HG02623 (cell line): ENCODE data around the gene LIPC.
"Not testable (repeated sequence)": the region's sequence is repeated elsewhere in the genome, so short reads cannot be mapped to it uniquely, and the experiment has no call there.

Source experiments
- ATAC-seq: cut with Tn5 transposase; IDR thresholded peaks from one replicate; pipeline ENCODE4 v1.9.1; 2021; ENCODE audit warnings: moderate library complexity; ENCODE audit not compliant: unreplicated experiment

The LIPC gene

DNA sequence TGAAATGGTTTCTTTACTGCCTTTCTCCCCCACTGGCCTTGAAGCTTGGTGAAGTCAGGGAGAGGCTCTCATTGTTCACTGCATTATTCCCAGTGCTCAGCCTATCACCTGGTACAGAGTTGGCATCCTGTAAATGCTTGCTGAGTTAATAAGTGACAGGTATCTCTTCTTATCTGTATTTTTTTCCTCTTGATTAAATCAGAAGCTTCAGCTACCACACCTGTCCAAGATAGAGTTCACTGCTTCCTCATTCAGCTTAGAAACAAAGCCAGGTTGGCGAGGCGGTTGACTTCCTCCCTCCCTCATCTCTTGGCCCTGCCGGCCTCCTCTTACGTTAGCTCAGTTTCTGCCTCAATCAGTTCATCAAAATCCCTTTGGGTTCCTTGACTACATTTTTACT lies 142.8 kb downstream of the LIPC start:
- no peak for ATAC-seq

DNA sequence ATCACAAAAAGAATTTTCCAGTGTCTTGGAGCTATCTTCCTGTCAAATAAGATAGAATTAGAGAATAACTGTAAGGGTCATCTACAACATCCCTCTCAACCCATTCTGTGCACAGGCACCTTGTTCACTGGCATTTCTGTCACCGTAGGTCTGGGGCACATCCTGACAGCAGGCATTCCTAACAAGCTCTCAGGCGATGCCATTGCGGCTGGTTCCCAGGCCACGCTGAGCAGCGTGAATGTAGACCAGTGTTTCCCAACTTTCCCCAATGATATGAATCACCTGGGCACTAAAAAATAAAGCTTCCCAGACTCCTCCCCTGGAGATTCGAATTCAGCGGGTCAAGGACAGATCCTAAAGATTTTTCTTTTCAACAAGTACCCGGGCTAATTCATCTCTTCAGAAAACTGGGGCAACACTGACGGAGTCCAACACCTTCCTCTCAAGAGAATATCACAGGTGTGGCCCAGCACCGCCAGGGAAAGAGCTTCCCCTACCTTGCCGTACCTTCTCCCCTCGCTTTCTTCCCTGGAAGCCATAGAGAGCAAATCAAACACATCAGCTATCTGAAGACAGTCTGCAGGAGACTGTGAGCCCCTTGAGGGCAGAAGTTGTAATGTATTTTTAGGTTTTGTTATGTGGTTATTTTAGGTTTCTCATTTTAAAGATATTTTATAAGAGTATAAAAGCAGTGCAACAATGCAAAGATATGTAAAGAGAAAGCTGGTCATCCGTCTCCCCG lies 143.4 kb downstream of the LIPC start:
- ATAC-seq, result no peak

DNA sequence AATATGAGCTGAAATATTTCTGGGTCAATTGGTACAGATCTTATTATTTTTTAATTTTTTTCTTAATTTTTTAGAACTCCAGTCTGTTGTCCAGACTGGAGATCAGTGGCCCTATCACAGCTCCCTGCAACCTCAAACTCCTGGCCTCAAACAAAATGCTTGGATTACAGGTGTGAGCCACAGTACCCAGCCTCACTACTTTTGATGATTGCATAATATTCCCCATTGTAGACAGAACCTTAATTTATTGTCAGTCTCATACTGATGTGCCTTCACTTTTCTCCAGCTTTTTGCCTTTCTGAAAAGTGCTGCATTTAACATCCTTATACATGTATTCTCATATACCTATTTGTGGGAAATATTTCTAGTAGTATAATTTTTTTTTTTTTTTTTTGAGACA lies 144.9 kb downstream of the LIPC start:
- no peak for ATAC-seq

DNA sequence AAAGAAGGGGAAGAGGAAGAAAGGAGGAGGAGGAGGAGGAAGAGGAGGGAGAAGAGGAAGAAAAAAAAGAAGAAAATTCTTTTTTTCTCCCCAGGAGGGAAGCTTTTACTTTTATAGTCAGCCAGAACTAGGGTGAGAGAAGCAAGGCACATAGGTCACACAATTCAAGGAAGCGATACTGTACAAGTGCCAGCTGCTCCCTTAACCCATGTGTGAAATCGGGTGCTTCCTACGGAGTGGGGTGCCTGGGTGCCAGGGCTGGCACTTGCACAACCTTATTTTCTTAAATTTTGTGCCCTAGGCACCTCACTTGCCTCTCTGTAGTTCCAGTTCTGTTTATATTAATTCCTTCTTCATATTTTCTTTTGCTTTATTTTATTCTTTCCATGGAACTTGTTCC lies 150.4 kb downstream of the LIPC start:
- no peak for ATAC-seq

DNA sequence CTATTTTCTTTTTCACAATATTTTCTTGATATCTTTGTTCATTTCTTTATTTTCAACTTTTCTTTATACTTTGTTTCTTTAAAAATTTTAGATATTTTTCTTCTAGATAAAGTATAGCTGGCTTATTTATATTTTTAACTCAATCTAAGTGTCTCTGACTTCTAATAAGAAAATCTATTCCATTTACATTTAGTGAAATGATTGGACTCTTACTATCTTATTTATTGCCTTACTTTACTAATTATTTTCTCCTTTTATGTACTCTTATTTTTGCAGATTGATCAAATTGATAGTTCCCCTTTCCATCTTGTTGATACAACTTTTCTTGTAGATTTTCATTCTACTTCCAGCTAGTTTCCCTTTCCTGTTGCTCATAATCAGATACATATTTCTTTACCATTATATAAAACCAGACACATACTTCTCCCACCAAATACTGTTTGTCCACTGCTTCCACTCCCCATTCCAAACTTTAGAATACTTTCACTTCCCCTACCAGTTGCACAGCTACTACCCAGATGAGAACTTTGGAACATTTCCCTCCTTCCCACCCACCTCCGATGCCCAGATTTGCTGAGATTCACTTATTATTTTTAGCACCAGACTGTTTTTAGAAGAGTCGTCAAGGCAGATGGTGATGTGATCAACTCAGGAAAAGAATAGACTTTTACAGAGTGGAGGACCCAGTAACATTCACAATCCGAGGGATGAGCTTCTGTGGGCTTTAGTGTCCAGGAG lies 151.5 kb downstream of the LIPC start:
- ATAC-seq, result no peak

DNA sequence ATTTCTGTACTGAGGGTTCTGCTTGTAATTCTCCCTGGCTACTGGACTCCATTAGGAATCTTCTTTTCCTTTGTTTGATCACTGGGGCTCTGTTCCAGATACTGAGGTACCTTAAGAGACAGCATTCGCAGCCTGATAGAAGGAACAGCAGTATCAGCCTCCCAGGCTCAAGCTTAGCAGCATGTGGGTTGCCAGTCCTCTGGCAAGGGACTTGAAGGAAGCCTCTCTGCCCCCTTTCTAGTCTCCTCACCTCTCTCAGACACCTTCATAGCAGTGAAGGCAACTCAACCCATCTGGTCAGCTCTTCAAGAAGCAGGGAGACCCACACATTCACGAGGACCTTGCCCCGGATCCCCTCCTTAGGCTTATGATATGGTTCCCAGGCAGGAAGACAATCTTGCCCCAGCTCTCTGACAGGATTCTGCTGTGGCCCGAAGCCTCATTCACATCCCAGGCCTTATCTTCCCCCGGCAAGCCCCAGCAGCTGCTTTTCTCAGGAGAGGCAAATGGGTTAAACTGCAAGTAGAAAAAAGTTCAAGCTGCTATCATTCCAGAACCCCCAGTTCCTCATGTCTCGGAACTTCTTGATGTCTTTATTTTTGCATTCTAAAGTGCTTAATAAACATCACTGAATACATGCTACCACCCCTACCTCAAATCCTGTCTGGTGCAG lies 153.1 kb downstream of the LIPC start:
- no peak for ATAC-seq

DNA sequence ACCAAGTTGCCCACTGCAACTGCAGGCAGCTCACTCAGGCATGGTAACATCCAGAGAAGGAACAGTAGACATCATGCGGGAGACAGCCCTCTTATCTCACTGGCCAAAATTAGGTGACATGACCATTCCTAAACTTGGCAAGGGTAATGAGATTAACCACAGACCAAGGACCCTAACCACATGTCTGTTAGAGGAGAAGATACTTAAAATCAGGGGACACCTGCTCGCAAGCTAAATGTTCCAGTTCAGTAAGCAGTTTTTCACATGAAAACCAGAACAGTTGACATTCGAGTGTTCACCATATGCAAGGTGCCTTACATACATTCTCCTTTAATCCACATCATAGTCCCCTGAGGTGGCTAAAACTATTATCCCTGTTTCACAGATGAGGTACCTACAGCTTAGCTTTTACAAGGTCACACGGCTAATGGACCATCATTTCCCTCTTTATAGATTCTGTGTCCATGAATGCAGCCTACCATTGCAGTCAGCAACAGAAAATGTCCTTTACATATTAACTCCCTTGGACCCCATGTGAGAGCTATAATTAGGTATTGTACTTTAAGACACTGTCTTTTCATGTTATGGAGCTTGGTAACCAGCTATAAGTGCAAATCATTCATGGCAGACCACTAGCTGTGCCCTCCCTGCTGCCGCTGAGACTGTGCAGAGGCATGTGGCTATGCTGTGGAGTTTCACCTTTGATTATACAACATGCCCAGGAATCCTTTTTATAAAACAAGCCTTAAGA lies 154.1 kb downstream of the LIPC start:
- ATAC-seq, result no peak

DNA sequence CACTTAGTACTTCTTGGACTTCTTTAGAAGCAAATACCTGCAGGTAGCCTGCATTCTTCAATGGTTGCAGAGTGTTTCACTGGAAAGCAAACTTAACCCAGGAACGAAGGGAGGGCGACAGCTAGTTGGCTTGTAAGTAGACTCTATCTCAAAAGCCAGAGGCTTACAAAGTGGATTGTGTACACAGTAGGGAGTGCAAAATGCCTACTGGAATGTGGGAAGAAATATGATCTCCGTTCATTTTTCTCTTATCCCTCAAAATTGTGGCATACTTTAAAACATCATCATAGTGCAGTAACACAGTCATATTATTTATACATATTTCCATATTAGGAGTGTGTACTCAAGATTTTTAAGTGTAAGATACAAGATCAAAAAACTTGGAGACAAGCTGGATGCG lies 155.7 kb downstream of the LIPC start:
- ATAC-seq, result no peak

DNA sequence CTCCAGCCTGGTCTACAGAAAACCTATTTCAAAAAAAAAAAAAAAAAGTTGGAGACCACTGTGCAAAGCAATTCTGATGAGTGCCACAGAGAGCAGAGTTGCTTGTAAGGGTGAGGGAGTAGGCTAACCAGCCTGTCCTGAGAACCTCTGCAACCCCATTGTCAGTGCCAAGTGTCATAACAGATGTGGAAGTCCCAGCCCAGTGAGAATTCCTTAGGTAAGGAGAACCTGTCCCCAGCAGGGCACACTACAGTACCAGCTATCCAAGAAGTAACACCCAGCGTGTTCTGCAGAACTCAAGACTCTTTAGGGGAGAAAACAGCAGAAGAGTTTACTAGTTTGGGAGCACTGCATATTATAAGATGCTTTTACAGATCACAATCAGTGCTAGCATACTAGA lies 156.3 kb downstream of the LIPC start:
- no peak for ATAC-seq

DNA sequence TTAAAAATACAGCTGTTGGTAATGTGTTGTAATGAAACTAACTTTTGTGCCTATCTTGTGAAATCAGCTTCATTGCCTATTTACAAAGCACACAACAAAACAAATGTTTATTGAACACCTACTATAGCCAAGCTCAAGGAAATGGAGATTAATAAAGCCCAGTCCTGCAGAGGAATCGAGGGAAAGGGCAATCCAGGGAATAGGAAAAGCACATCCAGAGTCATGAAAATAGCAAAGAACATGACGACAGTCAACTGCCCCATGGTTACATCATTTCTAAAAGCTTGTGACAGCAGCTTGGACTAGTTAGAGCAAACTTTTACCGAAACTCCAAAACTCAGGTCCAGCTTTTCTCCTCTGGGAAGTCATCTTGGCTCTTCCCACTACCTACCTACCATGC lies 157.3 kb downstream of the LIPC start:
- no peak for ATAC-seq

DNA sequence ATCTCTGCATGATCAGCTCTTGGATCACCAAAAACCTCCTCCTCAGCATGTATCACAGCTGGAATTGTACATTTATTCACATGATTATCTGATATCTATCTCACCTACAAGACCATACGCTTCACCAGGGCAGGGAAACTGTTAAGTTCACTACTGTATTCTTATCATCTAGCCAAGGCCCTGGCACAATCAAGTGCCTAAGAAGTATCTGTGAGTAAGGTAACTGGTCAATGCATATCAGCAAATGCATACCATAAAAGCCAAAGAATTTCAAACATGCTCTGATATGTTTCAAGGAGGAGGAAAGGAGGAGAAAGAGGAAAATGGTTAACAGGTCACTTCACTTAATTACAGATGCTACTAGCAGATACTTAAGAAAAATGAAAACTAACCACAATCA lies 158.4 kb downstream of the LIPC start:
- no peak for ATAC-seq

DNA sequence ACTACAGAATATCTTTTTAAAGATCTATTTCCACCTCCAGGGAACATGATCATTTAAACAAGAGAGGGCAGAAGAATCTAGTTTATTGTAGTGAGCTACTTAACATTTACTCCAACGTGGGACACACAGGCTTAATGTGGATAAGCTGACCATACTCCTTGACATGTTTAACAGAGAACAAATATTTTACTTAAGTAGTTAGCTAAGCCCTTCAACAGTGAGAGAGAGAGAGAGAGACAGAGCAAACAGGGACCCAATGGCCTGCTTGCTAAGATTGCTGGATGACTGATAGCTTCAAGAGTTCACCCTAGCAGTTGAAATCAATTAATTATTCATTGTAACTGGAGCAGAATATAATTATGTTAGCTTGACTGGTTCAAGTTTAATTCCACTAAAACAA lies 159.1 kb downstream of the LIPC start:
- ATAC-seq, result no peak

DNA sequence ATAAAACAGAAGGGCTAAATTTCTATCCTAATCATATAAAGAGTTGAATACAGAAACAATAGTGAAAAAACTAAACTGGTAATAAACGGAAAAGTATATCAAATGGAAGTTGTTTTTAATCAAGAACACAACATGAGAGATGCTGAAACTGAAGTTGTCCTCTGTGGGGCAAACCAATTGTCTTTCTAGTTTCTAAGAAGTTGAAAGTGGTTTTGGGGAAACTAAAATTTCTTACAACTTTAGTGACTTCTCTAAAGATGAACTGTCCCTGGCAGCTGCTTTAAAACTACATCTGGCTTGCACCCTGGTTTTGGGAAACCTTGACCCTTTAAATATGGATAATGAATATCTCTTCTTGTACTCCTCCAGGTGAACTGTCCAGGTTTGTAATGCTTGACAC lies 162.1 kb downstream of the LIPC start:
- no peak for ATAC-seq

DNA sequence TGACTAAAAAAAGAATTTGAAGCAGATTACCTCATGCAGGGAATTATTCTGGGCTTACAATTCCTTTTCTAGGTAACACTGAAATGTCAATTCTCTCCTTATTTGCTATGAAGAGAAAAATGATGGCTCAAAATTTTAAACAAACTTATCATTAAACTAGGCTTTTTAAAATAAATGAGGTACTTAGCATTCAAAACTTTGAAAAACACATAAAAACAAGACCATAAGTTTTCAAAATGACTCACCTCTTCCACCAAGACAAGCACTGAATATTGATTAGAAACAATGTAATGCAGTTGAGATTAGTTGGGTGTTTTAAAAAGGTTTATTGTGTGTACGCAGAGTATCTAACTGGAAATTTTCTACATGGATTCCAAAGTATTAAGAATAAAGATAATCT lies 163.1 kb downstream of the LIPC start:
- no peak for ATAC-seq

DNA sequence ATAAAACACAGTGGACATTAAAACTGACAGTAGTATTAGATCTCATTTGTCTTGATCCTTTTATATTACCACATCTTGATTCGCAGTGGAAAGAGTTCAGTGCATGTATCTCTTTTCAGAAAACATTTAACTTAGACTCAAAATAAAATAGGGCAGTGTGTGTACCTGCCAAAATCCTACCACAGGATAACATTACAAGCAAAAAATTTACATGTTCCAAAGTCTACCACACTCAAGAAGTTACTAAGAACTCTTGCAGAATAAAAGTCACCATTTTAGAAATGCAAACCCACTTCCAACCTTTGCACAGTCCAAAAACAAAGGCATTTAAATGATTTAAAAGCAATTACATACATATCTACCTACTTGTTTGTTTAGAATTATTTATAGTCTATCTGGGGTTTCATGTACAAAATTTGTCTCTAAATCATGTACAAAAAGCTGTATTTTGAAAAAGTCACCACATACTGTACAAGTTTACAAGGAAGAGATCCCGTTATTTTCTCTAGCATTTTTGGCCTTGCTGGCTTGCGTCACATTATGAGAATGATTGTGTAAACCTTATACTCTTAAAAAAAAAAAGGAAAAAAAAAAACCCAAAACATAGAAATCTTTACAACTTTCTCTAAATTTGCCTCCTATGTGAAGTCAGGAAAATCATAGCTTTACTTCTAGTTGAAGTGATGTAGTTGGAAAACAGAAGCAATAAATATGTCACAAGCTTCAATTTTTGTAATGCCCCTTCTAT lies 163.9 kb downstream of the LIPC start:
- no peak for ATAC-seq

DNA sequence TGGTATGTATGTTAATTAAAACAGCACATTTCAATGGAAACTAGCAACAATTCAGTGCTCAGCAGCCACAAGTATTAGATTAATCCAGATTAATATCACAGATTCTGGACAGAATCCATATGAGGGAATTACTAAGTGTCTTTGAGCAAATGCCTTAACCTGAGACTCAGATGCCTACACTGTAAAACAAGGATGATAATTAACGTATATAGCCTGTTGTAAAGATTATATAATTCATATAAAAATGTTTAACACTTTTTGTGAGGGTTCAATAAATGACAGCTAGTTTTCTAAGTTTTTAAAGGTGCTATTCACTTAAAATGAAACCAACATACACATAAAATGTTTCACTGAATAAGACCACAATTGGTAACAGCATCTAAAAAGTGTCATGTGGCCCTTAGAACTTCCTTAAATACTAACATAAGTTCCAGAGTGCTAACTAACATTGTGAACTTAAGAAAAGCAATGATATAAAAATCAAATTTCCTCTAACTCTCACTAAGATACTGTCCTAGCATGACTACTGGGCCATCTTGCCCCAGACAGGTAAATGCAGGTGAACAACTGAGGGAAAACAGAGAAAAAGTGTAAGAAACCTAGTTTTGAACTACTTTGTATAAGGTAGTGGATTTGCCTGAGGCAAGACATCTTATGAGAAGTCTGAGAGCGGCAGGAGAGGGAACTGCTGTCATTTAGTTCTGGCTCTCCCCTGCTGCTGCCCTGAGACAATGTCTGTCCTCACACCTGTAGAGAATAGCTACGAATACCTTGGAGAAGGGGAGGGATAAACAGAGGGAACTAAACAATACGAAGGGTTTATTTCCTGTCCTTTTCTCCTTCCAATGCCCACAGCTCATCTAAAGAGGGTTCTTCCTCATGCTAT lies 166.4 kb downstream of the LIPC start:
- ATAC-seq, result no peak

DNA sequence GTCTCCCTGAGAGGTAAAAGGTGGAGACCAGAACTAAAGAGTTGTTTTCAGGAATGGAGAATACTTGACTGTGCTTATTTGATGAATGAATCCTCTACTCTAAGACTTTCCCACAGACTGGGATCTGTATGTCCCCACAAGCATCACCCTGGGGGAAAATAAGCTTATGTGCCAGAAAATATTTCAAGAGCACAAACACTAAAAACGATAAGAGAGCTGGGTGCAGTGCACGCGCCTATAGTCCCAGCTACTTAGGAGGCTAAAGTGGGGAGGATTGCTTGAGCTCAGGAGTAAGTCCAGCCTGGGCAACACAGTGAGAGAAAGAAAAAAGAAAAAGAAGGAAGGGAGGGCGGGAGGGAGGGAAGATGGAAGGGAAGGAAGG lies 167.0 kb downstream of the LIPC start:
- ATAC-seq, result no peak

DNA sequence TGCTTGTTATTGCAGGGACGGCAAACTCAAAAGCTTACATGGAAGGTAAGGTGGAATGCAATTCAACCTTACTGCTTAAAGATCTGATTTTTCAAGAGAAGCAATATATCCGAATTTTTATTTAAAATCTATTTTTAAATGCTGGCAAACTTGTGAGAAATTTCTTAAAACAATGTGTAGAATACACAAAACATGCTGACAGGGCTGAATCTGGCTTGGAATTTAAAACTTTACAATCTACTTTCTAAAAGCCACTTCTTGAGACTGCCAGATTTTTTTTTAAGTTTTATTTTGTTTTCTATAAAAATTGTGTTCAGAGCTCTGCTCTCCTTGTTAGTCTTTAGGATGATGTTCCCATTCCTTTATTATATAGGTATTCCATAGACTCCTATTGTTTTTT lies 171.0 kb downstream of the LIPC start:
- no peak for ATAC-seq

DNA sequence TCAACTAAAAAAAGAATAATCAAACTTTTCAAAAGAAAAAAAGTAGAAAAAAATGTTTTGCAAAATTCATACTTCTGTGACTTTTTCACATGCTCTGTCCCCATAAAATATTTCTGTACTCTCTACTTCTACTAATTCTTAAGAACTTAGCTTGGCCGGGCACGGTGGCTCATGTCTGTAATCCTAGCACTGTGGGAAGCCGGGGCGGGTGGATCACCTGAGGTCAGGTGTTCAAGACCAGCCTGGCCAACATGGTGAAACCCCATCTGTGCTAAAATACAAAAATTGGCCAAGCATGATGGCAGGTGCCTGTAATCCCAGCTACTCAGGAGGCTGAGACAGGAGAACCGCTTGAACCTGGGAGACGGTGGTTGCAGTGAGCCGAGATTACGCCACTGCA lies 172.1 kb downstream of the LIPC start:
- not testable (repeated sequence) for ATAC-seq

DNA sequence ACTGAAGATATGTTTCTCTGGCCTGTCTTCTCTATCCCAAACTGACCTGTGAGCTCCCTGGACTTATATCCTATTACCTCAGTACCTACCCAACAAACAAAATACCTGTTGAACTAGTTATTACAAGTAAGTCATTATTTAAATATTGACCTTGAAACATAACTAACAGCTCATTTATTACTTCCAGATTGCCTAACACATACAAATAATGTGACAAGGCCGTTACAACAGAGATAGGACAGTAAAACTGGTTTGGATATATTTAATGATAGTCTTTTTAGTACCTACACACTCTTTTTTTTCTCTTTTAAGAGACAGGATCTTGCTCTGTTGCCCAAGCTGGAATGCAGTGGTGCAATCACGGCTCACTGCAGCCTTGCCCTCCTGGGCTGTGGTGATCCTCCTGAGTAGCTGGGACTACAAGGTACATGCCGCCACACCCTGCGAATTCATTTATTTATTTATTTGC lies 172.7 kb downstream of the LIPC start:
- ATAC-seq, result no peak
